Ovary (tissue), 3 donors: ENCODE measurements around the gene PHF21A.

Experiments used
- CTCF ChIP-seq, 3 donors: fragments of 450-650 bp in 2 of 3; fragments of 200-600 bp in 1 of 3; IDR thresholded peaks; one replicate each; pipeline versions ENCODE4 v1.5.1 to v1.8.0; 2016 to 2022; ENCODE audit warnings: antibody characterized with exemption in 3 of 3, mild to moderate bottlenecking in 1 of 3
- EP300 ChIP-seq: sonication (generic); formaldehyde crosslinking; IDR thresholded peaks from one replicate; pipeline ENCODE4 v1.6.1; 2017; ENCODE audit warnings: antibody characterized with exemption
- POLR2A ChIP-seq: fragments of 450-650 bp; IDR thresholded peaks from one replicate; pipeline ENCODE4 v1.6.1; 2017; ENCODE audit warnings: antibody characterized with exemption, mild to moderate bottlenecking, moderate library complexity
- donor health status: DM: no; HTN: no; CAD: no.

GRCh38 chr11:45933846-45934579 lies 187.2 kb downstream of the PHF21A start:
- TF ChIP-seq CTCF (IDR thresholded peaks at IDR 0.05) (no peak), POLR2A (no peak), EP300 (no peak)
